HG02642 (cell line): ENCODE measurements around the gene LY6G5B.

Experiments used
- ATAC-seq: cut with Tn5 transposase; IDR thresholded peaks from one replicate; pipeline ENCODE4 v1.9.1; 2021; ENCODE audit warnings: mild to moderate bottlenecking; ENCODE audit not compliant: unreplicated experiment, poor library complexity

LY6G5B gene

GRCh38 chr6:31639449-31639861 lies 30.3 kb upstream of the LY6G5B start:
- no peak for ATAC-seq

GRCh38 chr6:31640612-31641011 lies 29.2 kb upstream of the LY6G5B start:
- no peak for ATAC-seq

- ATAC-seq: no peak
Measured at GRCh38 chr6:31641370-31641769, 28.4 kb upstream of the LY6G5B start.

- no peak for ATAC-seq
Measured at GRCh38 chr6:31642798-31643570, 26.8 kb upstream of the LY6G5B start.

- no peak for ATAC-seq
Measured at GRCh38 chr6:31643818-31644454, 25.8 kb upstream of the LY6G5B start.

- ATAC-seq: no peak
Measured at GRCh38 chr6:31645325-31645724, 24.5 kb upstream of the LY6G5B start.

GRCh38 chr6:31651602-31652191 lies 18.1 kb upstream of the LY6G5B start:
- ATAC-seq: peak; percentile 42

GRCh38 chr6:31652925-31653724 lies 16.7 kb upstream of the LY6G5B start:
- ATAC-seq: peak; percentile 60

- no peak for ATAC-seq
Measured at GRCh38 chr6:31654574-31655348, 15.0 kb upstream of the LY6G5B start.

GRCh38 chr6:31655349-31656237 lies 14.2 kb upstream of the LY6G5B start, which contains the start of gene APOM:
APOM (plus strand) TSS chr6:31655894; CDS start chr6:31655967, 73 bp downstream.
- ATAC-seq: no peak

GRCh38 chr6:31657406-31658157 lies 12.2 kb upstream of the LY6G5B start:
- no peak for ATAC-seq

- no peak for ATAC-seq
Measured at GRCh38 chr6:31658158-31658688, 11.6 kb upstream of the LY6G5B start.

- ATAC-seq: no peak
Measured at GRCh38 chr6:31658983-31659648, 10.7 kb upstream of the LY6G5B start.

GRCh38 chr6:31659649-31660380 lies 10.0 kb upstream of the LY6G5B start:
- no peak for ATAC-seq

GRCh38 chr6:31660381-31661261 lies 9.2 kb upstream of the LY6G5B start, which contains the start of gene C6orf47:
C6orf47 (minus strand) TSS chr6:31660778; CDS start chr6:31659947, 831 bp downstream.
- peak; percentile 50 for ATAC-seq
